ENCODE measurements around the gene MRPL50. TPM values are rescaled to one million over a fixed set of nuclear protein-coding genes. Genes with fewer than 3 reads are reported as not detected.
"Not testable (repeated sequence)": the region's sequence is repeated elsewhere in the genome, so short reads cannot be mapped to it uniquely, and the experiment has no call there.

MRPL50 gene
- total RNA-seq, 4 donors from 2014 or later = 3.4 to 16.1 (median 9.5) TPM

- Histone ChIP-seq H3K9me3 (peaks cover 8 to 11% of the 10 kb centered on the region in 2 donors), H3K36me3 (peaks cover 0 to 20% (median 0%) of the 10 kb centered on the region in 4 donors), H3K27ac (no peak overlapping the region), H3K4me1 (peaks cover 0 to 3% (median 0%) of the 10 kb centered on the region in 4 donors), H3K27me3 (no peaks in the 10 kb centered on the region), H3K4me3 (no peak overlapping the region)
- intact Hi-C loops (cut with DNase I; ENCODE audit: low total_unique reads) = no loop called here
- WGBS, 2 donors (ENCODE audit: low coverage in 1 of 2) = 52 to 67% methylated on average over 4 to 6 of the region's 6 CpGs
- DNase-seq = no peak
- TF ChIP-seq, protein P1, sequence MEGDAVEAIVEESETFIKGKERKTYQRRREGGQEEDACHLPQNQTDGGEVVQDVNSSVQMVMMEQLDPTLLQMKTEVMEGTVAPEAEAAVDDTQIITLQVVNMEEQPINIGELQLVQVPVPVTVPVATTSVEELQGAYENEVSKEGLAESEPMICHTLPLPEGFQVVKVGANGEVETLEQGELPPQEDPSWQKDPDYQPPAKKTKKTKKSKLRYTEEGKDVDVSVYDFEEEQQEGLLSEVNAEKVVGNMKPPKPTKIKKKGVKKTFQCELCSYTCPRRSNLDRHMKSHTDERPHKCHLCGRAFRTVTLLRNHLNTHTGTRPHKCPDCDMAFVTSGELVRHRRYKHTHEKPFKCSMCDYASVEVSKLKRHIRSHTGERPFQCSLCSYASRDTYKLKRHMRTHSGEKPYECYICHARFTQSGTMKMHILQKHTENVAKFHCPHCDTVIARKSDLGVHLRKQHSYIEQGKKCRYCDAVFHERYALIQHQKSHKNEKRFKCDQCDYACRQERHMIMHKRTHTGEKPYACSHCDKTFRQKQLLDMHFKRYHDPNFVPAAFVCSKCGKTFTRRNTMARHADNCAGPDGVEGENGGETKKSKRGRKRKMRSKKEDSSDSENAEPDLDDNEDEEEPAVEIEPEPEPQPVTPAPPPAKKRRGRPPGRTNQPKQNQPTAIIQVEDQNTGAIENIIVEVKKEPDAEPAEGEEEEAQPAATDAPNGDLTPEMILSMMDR (IDR thresholded peaks at IDR 0.05) = peak; percentile 39 to 58 (median 44)
- TF ChIP-seq EP300 (IDR thresholded peaks at IDR 0.05; ENCODE audit: low read depth) = no peak
- in situ Hi-C loops (cut with MboI; ENCODE audit: low pct_ligation_motif_present in 1 of 4, low pct_unique_long_range_greater_than_20kb in 1 of 4, low sequenced_read_pairs in 3 of 4) = no loop called here
Observed at GRCh38 chr9:101387871-101388506, 10.4 kb downstream of the MRPL50 start.

DNA sequence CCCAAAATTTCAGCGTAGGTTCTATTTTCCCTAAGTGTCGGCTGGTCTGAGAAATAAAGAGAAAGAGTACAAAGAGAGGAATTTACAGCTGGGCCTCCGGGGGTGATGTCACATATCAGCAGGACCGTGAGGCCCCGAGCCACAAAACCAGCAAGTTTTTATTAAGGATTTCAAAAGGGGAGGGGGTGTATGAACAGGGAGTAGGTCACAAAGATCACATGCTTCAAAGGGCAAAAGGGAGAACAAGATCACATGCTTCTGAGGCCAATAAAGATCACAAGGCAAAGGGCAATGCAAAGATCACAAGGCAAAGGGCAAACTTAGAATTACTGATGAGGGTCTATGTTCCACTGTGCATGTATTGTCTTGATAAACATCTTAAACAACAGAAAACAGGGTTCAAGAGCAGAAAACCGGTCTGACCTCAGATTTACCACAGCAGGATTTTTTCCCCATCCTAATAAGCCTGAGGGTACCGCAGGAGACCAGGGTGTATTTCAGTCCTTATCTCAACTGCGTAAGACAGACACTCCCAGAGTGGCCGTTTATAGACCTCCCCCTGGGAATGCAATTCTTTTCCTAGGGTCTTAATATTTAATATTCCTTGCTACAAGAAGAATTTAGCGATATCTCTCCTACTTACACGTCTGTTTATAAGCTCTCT lies 13.4 kb downstream of the MRPL50 start, which contains the start of gene BAAT:
BAAT (minus strand) TSS at position 134 of the 664 bp plus-strand sequence. CDS start 13,602 bp downstream, outside the sequence.
- WGBS, 2 donors (ENCODE audit: low coverage in 1 of 2) = 90 to 94% methylated on average over 9 to 11 of the region's 11 CpGs
- in situ Hi-C loops (cut with MboI; ENCODE audit: low pct_ligation_motif_present in 1 of 4, low pct_unique_long_range_greater_than_20kb in 1 of 4, low sequenced_read_pairs in 3 of 4); DNase-seq; H3K4me3 ChIP-seq; H3K36me3 ChIP-seq; H3K4me1 ChIP-seq; H3K27ac ChIP-seq; H3K27me3 ChIP-seq; intact Hi-C loops (cut with DNase I; ENCODE audit: low total_unique reads): not testable (repeated sequence)
- H3K9me3 ChIP-seq = peaks cover 8 to 11% of the 10 kb centered on the region in 2 donors

- in situ Hi-C loops (cut with MboI; ENCODE audit: low pct_ligation_motif_present in 1 of 4, low pct_unique_long_range_greater_than_20kb in 1 of 4, low sequenced_read_pairs in 3 of 4) = no loop called here
- TF ChIP-seq POLR2AphosphoS5 (IDR thresholded peaks at IDR 0.05) = no peak
- Histone ChIP-seq H3K27ac (no peak overlapping the region), H3K36me3 (no peaks in the 10 kb centered on the region), H3K4me1 (peaks cover 0 to 3% (median 0%) of the 10 kb centered on the region in 4 donors), H3K9me3 (peaks cover 8 to 11% of the 10 kb centered on the region in 2 donors), H3K4me3 (no peak overlapping the region), H3K27me3 (no peaks in the 10 kb centered on the region)
- 84 to 89% methylated on average over 2 of the region's 2 CpGs for WGBS, 2 donors (ENCODE audit: low coverage in 1 of 2)
- DNase-seq = no peak
- intact Hi-C loops (cut with DNase I; ENCODE audit: low total_unique reads) = no loop called here
Observed at GRCh38 chr9:101383361-101383760, 15.1 kb downstream of the MRPL50 start.

GRCh38 chr9:101381833-101382342 lies 16.5 kb downstream of the MRPL50 start:
- Histone ChIP-seq H3K36me3 (no peaks in the 10 kb centered on the region), H3K9me3 (peaks cover 8 to 11% of the 10 kb centered on the region in 2 donors), H3K27ac (no peak overlapping the region), H3K27me3 (no peaks in the 10 kb centered on the region), H3K4me3 (no peak overlapping the region), H3K4me1 (no peaks in the 10 kb centered on the region)
- TF ChIP-seq POLR2AphosphoS5 (IDR thresholded peaks at IDR 0.05) (no peak), POLR2A (IDR thresholded peaks at IDR 0.05) (no peak), EP300 (IDR thresholded peaks at IDR 0.05; ENCODE audit: low read depth) (no peak)
- TF ChIP-seq, protein P1 (IDR thresholded peaks at IDR 0.05) = no peak
- 88 to 92% methylated on average over 1 to 2 of the region's 2 CpGs for WGBS, 2 donors (ENCODE audit: low coverage in 1 of 2)
- intact Hi-C loops (cut with DNase I; ENCODE audit: low total_unique reads) = no loop called here
- DNase-seq = no peak
- in situ Hi-C loops (cut with MboI; ENCODE audit: low pct_ligation_motif_present in 1 of 4, low pct_unique_long_range_greater_than_20kb in 1 of 4, low sequenced_read_pairs in 3 of 4) = no loop called here

GRCh38 chr9:101381118-101381517 lies 17.3 kb downstream of the MRPL50 start:
- H3K4me3 ChIP-seq = no peak overlapping the region
- no peaks in the 10 kb centered on the region for H3K36me3 ChIP-seq
- 94 to 97% methylated on average over 2 to 3 of the region's 3 CpGs for WGBS, 2 donors (ENCODE audit: low coverage in 1 of 2)
- peaks cover 8 to 11% of the 10 kb centered on the region in 2 donors for H3K9me3 ChIP-seq
- TF ChIP-seq, protein P1 (IDR thresholded peaks at IDR 0.05) = no peak
- TF ChIP-seq POLR2AphosphoS5 (IDR thresholded peaks at IDR 0.05) (no peak), EP300 (IDR thresholded peaks at IDR 0.05; ENCODE audit: low read depth) (no peak), POLR2A (IDR thresholded peaks at IDR 0.05) (no peak)
- in situ Hi-C loops (cut with MboI; ENCODE audit: low pct_ligation_motif_present in 1 of 4, low pct_unique_long_range_greater_than_20kb in 1 of 4, low sequenced_read_pairs in 3 of 4) (no loop called here), intact Hi-C loops (cut with DNase I; ENCODE audit: low total_unique reads) (no loop called here)
- H3K4me1 ChIP-seq = no peaks in the 10 kb centered on the region
- no peak overlapping the region for H3K27ac ChIP-seq
- H3K27me3 ChIP-seq = no peaks in the 10 kb centered on the region
- no peak for DNase-seq

Data from transverse colon (tissue), 4 donors.